HepG2 (cell line): ENCODE results near the gene UBQLN4. TPM values are rescaled to one million over a fixed set of nuclear protein-coding genes. Genes with fewer than 3 reads are reported as not detected.

Experiments used
- CBX2 ChIP-seq, 2 experiments: fragments of 200-600 bp in 1 of 2; sonication (generic); formaldehyde crosslinking in 1 of 2; IDR thresholded peaks; 2 replicates each; pipeline versions ENCODE4 v1.7.0 to v1.8.1; 2018 to 2022; ENCODE audit warnings: low read depth in 2 of 2, low read length in 1 of 2, mild to moderate bottlenecking in 1 of 2, missing genetic modification reagents in 1 of 2
- FOXA3 ChIP-seq: IDR thresholded peaks from 2 replicates; pipeline ENCODE4 v1.6.1; 2016; ENCODE audit warnings: missing genetic modification reagents, missing compliant biosample characterization
- HMG20A ChIP-seq: IDR thresholded peaks from 2 replicates; pipeline ENCODE4 v1.6.1; 2016; ENCODE audit warnings: borderline replicate concordance
- ISL2 ChIP-seq: sonication (generic); formaldehyde crosslinking; IDR thresholded peaks from 2 replicates; pipeline ENCODE4 v1.5.0; 2020; ENCODE audit warnings: missing genetic modification reagents
- JARID2 ChIP-seq: sonication (generic); formaldehyde crosslinking; IDR thresholded peaks from 2 replicates; pipeline ENCODE4 v1.8.1; 2023; ENCODE audit warnings: missing genetic modification reagents, inconsistent platforms; ENCODE audit not compliant: insufficient replicate concordance
- KDM2A ChIP-seq: sonication (generic); formaldehyde crosslinking; IDR thresholded peaks from 2 replicates; pipeline ENCODE4 v1.4.0; 2020; ENCODE audit warnings: low read depth, missing genetic modification reagents, borderline replicate concordance
- KDM4B ChIP-seq: sonication (generic); formaldehyde crosslinking; IDR thresholded peaks from 2 replicates; pipeline ENCODE4 v1.4.0; 2020; ENCODE audit warnings: missing genetic modification reagents
- KMT2A ChIP-seq: sonication (generic); formaldehyde crosslinking; IDR thresholded peaks from 2 replicates; pipeline ENCODE4 v1.4.0; 2020; ENCODE audit warnings: missing genetic modification reagents
- LCORL ChIP-seq, 2 experiments: fragments of 450-650 bp in 1 of 2; sonication (generic) in 1 of 2; formaldehyde crosslinking in 1 of 2; IDR thresholded peaks; 2 replicates each; pipeline versions ENCODE4 v1.5.0 to v1.6.1; 2017 to 2020; ENCODE audit warnings: antibody characterized with exemption in 1 of 2, missing genetic modification reagents in 1 of 2
- POGZ ChIP-seq: sonication (generic); formaldehyde crosslinking; IDR thresholded peaks from 2 replicates; pipeline ENCODE4 v1.4.0; 2020; ENCODE audit warnings: mild to moderate bottlenecking, missing genetic modification reagents
- POLR2A ChIP-seq, 2 experiments: IDR thresholded peaks; 2 replicates each; pipeline ENCODE4 v1.6.1; 2011; ENCODE audit warnings: low read depth in 2 of 2, low read length in 2 of 2, mild to moderate bottlenecking in 1 of 2, moderate library complexity in 1 of 2; ENCODE audit not compliant: insufficient read depth in 1 of 2
- SOX5 ChIP-seq: IDR thresholded peaks from 2 replicates; pipeline ENCODE4 v1.6.1; 2016; ENCODE audit warnings: borderline replicate concordance
- SOX6 ChIP-seq, 2 experiments: fragments of 450-650 bp in 1 of 2; sonication (generic) in 1 of 2; formaldehyde crosslinking in 1 of 2; IDR thresholded peaks; 2 replicates each; pipeline versions ENCODE4 v1.4.0 to v1.6.1; 2017 to 2020; ENCODE audit warnings: antibody characterized with exemption in 1 of 2, mild to moderate bottlenecking in 1 of 2, missing genetic modification reagents in 1 of 2
- SPEN ChIP-seq: sonication (generic); formaldehyde crosslinking; IDR thresholded peaks from 2 replicates; pipeline ENCODE4 v1.5.1; 2020; ENCODE audit warnings: low read depth, mild to moderate bottlenecking, missing genetic modification reagents
- TEAD2 ChIP-seq: sonication (generic); formaldehyde crosslinking; IDR thresholded peaks from 2 replicates; pipeline ENCODE4 v1.9.0; 2021; ENCODE audit warnings: missing genetic modification reagents
- TEAD3 ChIP-seq: optimal IDR thresholded peaks from 2 replicates; pipeline ENCODE3; 2016; ENCODE audit warnings: borderline replicate concordance
- ZNF331 ChIP-seq: sonication (generic); formaldehyde crosslinking; IDR thresholded peaks from 2 replicates; pipeline ENCODE4 v1.4.0; 2020; ENCODE audit warnings: missing genetic modification reagents
- ZNF543 ChIP-seq: sonication (generic); formaldehyde crosslinking; IDR thresholded peaks from 2 replicates; pipeline ENCODE4 v1.4.0; 2020; ENCODE audit warnings: mild to moderate bottlenecking, missing genetic modification reagents
- ZNF549 ChIP-seq: sonication (generic); formaldehyde crosslinking; IDR thresholded peaks from 2 replicates; pipeline ENCODE4 v1.5.0; 2020; ENCODE audit warnings: missing genetic modification reagents
- ZNF589 ChIP-seq: sonication (generic); formaldehyde crosslinking; conservative IDR thresholded peaks from 2 replicates; pipeline ENCODE4 v1.8.0; 2022; ENCODE audit warnings: mild to moderate bottlenecking, moderate library complexity, missing genetic modification reagents
- ZNF687 ChIP-seq: sonication (generic); formaldehyde crosslinking; IDR thresholded peaks from 2 replicates; pipeline ENCODE4 v1.5.1; 2020; ENCODE audit warnings: mild to moderate bottlenecking, missing genetic modification reagents, moderate library complexity
- ZNF768 ChIP-seq: sonication (generic); formaldehyde crosslinking; IDR thresholded peaks from 2 replicates; pipeline ENCODE4 v1.4.0; 2020; ENCODE audit warnings: missing genetic modification reagents
- ZNF773 ChIP-seq: sonication (generic); formaldehyde crosslinking; IDR thresholded peaks from 2 replicates; pipeline ENCODE4 v1.4.0; 2020; ENCODE audit warnings: missing genetic modification reagents, borderline replicate concordance
- polyA plus RNA-seq, 8 experiments: library from polyadenylated mRNA; depleted of rRNA in 3 of 8; stranded (reverse) in 7 of 8; unstranded in 1 of 8; fragments of >200 nt; fragmentation: Illumina TruSeq in 4 of 8; extraction: Trizol in 4 of 8; gene quantifications; 2 replicates each; pipeline versions ENCODE4 v1.2.1 to v1.2.3, GENCODE V29; 2011 to 2016; ENCODE audit warnings: low read depth in 4 of 8, missing spikeins in 1 of 8, mixed read lengths in 1 of 8; ENCODE audit not compliant: insufficient read depth in 1 of 8
- total RNA-seq, 5 experiments: library from RNA; depleted of rRNA; stranded (reverse); fragments of >200 nt; fragmentation: Illumina TruSeq; extraction: Trizol; gene quantifications; 2 replicates each; pipeline ENCODE4 v1.2.3, GENCODE V29; 2016; ENCODE audit warnings: low read depth in 1 of 5
- TF ChIP-seq, protein P1 (sequence below): sonication (generic); formaldehyde crosslinking; IDR thresholded peaks from 2 replicates; pipeline ENCODE4 v1.4.0; 2020; ENCODE audit warnings: low read depth, mild to moderate bottlenecking, missing genetic modification reagents
- TF ChIP-seq, protein P2 (sequence below): sonication (generic); formaldehyde crosslinking; IDR thresholded peaks from 2 replicates; pipeline ENCODE4 v1.4.0; 2020; ENCODE audit warnings: missing genetic modification reagents

Gene UBQLN4
- total and polyA plus RNA-seq, 2 of the 13 experiments (the other 11 are each of a cell fraction or from before 2014, with no cell fraction given) = 31.5 to 39.8 TPM

DNA sequence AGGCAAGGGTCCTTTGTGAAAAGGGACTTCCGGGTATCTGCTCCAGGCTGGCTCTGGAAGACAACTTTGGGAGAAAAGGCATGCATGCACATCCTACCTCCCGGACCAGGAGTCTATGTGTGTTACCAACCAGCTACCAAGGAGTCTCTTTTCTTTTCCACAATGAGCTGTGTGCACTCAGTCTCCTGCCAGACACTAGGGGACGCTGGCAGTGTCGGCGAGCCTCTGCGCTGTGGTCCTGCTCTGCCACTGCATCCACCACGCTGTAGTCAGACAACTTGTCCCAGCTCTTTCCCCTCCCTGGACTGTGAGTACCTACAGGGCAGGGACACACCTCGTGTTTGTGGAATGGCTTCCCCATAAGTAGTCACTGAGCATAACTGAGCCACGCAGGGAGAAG is 27.7 kb downstream of the UBQLN4 start (continued):
- TF ChIP-seq KDM4B (no peak), POGZ (CRISPR knock-in tag) (no peak), SOX6 (IDR thresholded peaks at IDR 0.05) (no peak), SOX6 (CRISPR knock-in tag; IDR thresholded peaks at IDR 0.05) (0 out of 2 replicates have a peak, but pooled peaks have one; percentile 17), KDM2A (peak; percentile 69; the same call in 1 of the 2 replicates), TEAD2 (CRISPR knock-in tag) (no peak), ZNF687 (peak; percentile 54), TEAD3 (CRISPR knock-in tag) (peak; percentile 76), ZNF773 (CRISPR knock-in tag) (no peak), ZNF768 (CRISPR knock-in tag) (peak; percentile 27; the same call in 1 of the 2 replicates), SPEN (CRISPR knock-in tag) (peak; percentile 37; the same call in 1 of the 2 replicates), JARID2 (CRISPR knock-in tag) (no peak), POLR2A (IDR thresholded peaks at IDR 0.05; ENCODE audit: insufficient read depth in 1 of 2, low read depth in 2 of 2, low read length in 2 of 2) (no peak), HMG20A (CRISPR knock-in tag) (no peak), ISL2 (no peak), LCORL (IDR thresholded peaks at IDR 0.05) (no peak), LCORL (CRISPR knock-in tag; IDR thresholded peaks at IDR 0.05) (no peak; the same call in 1 of the 2 replicates), CBX2 (IDR thresholded peaks at IDR 0.05; ENCODE audit: low read depth, low read length) (no peak), CBX2 (CRISPR knock-in tag; IDR thresholded peaks at IDR 0.05; ENCODE audit: low read depth) (no peak), ZNF331 (peak; percentile 37; the same call in 1 of the 2 replicates), ZNF543 (CRISPR knock-in tag) (no peak), KMT2A (CRISPR knock-in tag) (no peak), FOXA3 (CRISPR knock-in tag) (0 out of 2 replicates have a peak, but pooled peaks have one; percentile 17), SOX5 (CRISPR knock-in tag) (no peak), ZNF589 (CRISPR knock-in tag) (no peak), ZNF549 (CRISPR knock-in tag) (no peak)
- TF ChIP-seq, protein P1, sequence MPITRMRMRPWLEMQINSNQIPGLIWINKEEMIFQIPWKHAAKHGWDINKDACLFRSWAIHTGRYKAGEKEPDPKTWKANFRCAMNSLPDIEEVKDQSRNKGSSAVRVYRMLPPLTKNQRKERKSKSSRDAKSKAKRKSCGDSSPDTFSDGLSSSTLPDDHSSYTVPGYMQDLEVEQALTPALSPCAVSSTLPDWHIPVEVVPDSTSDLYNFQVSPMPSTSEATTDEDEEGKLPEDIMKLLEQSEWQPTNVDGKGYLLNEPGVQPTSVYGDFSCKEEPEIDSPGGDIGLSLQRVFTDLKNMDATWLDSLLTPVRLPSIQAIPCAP (CRISPR knock-in tag) = no peak
- TF ChIP-seq, protein P2, sequence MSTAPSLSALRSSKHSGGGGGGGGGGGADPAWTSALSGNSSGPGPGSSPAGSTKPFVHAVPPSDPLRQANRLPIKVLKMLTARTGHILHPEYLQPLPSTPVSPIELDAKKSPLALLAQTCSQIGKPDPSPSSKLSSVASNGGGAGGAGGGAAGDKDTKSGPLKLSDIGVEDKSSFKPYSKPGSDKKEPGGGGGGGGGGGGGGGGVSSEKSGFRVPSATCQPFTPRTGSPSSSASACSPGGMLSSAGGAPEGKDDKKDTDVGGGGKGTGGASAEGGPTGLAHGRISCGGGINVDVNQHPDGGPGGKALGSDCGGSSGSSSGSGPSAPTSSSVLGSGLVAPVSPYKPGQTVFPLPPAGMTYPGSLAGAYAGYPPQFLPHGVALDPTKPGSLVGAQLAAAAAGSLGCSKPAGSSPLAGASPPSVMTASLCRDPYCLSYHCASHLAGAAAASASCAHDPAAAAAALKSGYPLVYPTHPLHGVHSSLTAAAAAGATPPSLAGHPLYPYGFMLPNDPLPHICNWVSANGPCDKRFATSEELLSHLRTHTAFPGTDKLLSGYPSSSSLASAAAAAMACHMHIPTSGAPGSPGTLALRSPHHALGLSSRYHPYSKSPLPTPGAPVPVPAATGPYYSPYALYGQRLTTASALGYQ = no peak
